Astrocyte (in vitro differentiated cells and primary cell): Measurements from ENCODE around the gene ADRA2C. TPM values are rescaled to one million over a fixed set of nuclear protein-coding genes. Genes with fewer than 3 reads are reported as not detected.

ENCODE experiments used
- DNase-seq: peaks from one replicate; pipeline ENCODE4 v3.0.0-alpha.2; 2010; ENCODE audit warnings: low read depth
- FAIRE-seq: peaks from 2 replicates; lab custom pipeline; 2011; peaks lifted over from hg19 to GRCh38; lab: Jason Lieb, UNC
- H2AFZ ChIP-seq: 2 replicates; pipeline ENCODE4 v1.6.0; 2012; ENCODE audit warnings: low read depth, low read length, inconsistent platforms
- H3K27ac ChIP-seq: 2 replicates; pipeline ENCODE4 v1.5.1; 2011; ENCODE audit warnings: low read depth, low read length, inconsistent platforms
- H3K27me3 ChIP-seq: 2 replicates; pipeline ENCODE4 v1.6.0; 2011; ENCODE audit warnings: low read length, inconsistent platforms; ENCODE audit not compliant: insufficient read depth
- H3K36me3 ChIP-seq: 2 replicates; pipeline ENCODE4 v1.5.1; 2011; ENCODE audit warnings: low read length, inconsistent platforms; ENCODE audit not compliant: insufficient read depth
- H3K4me1 ChIP-seq: 2 replicates; pipeline ENCODE4 v1.5.1; 2011; ENCODE audit warnings: low read length, inconsistent platforms; ENCODE audit not compliant: insufficient read depth
- H3K4me2 ChIP-seq: 2 replicates; pipeline ENCODE4 v1.6.0; 2012; ENCODE audit warnings: low read length, inconsistent platforms
- H3K4me3 ChIP-seq: 2 replicates; pipeline ENCODE4 v1.5.1; 2011; ENCODE audit warnings: low read depth, mild to moderate bottlenecking, low read length, inconsistent platforms; ENCODE audit not compliant: insufficient read depth
- H3K79me2 ChIP-seq: 2 replicates; pipeline ENCODE4 v1.6.0; 2012; ENCODE audit warnings: mild to moderate bottlenecking, low read length, inconsistent platforms; ENCODE audit not compliant: insufficient read depth
- H3K9ac ChIP-seq: 2 replicates; pipeline ENCODE4 v1.6.0; 2012; ENCODE audit warnings: mild to moderate bottlenecking, low read length, inconsistent platforms
- H3K9me3 ChIP-seq: 2 replicates; pipeline ENCODE4 v1.5.1; 2012; ENCODE audit warnings: low read depth, mild to moderate bottlenecking, low read length, inconsistent platforms; ENCODE audit not compliant: insufficient read depth
- H4K20me1 ChIP-seq: 2 replicates; pipeline ENCODE4 v1.6.0; 2012; ENCODE audit warnings: low read length, inconsistent platforms; ENCODE audit not compliant: insufficient read depth
- H3K27ac Mint-ChIP-seq: one replicate; pipeline ENCODE4 v1.8.0; 2021; ENCODE audit warnings: mild to moderate bottlenecking, mixed read lengths; ENCODE audit not compliant: unreplicated experiment
- H3K27me3 Mint-ChIP-seq: one replicate; pipeline ENCODE4 v1.8.0; 2021; ENCODE audit warnings: low read depth, mixed read lengths; ENCODE audit not compliant: unreplicated experiment
- H3K36me3 Mint-ChIP-seq: one replicate; pipeline ENCODE4 v1.8.0; 2021; ENCODE audit warnings: low read depth, mixed read lengths; ENCODE audit not compliant: unreplicated experiment
- H3K4me1 Mint-ChIP-seq: one replicate; pipeline ENCODE4 v1.8.0; 2021; ENCODE audit warnings: low read depth, mixed read lengths; ENCODE audit not compliant: unreplicated experiment
- H3K4me3 Mint-ChIP-seq: one replicate; pipeline ENCODE4 v1.8.0; 2021; ENCODE audit warnings: mild to moderate bottlenecking, moderate library complexity, mixed read lengths; ENCODE audit not compliant: unreplicated experiment
- H3K9me3 Mint-ChIP-seq: one replicate; pipeline ENCODE4 v1.8.0; 2021; ENCODE audit warnings: mild to moderate bottlenecking, mixed read lengths; ENCODE audit not compliant: unreplicated experiment
- EZH2 ChIP-seq: IDR thresholded peaks from 2 replicates; pipeline ENCODE4 v1.6.1; 2012; ENCODE audit warnings: mild to moderate bottlenecking, low read length, inconsistent platforms; ENCODE audit not compliant: insufficient read depth
- total RNA-seq: library from RNA; stranded (reverse); gene quantifications from 2 replicates; pipeline ENCODE4 v1.2.1, GENCODE V29; 2021
- TF ChIP-seq, protein P1 (sequence below): IDR thresholded peaks from 2 replicates; pipeline ENCODE4 v1.5.1; 2011; ENCODE audit warnings: low read depth, mild to moderate bottlenecking, inconsistent platforms, low read length, moderate library complexity; ENCODE audit not compliant: insufficient read depth

The ADRA2C gene
- total RNA-seq, 1 donor from 2014 or later, result 4.2 TPM

DNA sequence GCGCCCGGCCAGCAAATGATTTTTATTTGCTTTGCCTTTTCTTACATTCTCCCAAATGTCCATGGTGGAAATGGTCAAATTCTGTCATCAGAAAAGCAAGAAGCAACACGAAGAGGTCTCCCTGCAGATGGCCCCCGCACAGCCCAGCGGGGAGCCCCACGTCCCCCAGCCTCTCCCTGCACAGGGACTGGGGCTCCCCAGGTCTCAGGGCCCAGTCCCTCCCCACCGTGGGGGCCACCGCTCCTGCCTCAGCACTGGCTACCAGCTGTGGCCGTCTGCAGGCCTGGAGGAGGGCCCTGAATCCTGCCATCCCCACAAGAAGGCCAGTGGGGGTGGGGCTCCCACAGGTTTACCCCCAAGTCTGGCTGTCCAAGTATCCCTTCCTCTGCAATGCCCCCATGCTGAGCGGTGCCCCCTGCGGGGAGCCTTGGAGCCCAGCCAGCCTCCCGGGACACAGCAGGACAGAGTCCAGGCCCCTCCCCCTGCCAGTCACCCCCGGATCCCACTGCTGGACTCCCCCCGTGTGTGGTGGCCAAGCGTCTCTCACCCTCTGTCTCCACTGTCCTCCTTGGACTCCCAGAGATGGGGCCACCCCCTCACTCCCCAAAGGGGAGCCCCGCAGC is 38.2 kb upstream of the ADRA2C start:
- Histone ChIP-seq H2AFZ (no peak overlapping the region), H3K27me3 (peaks cover 16% of the 10 kb centered on the region), H3K9me3 (no peaks in the 10 kb centered on the region), H4K20me1 (no peaks in the 10 kb centered on the region), H3K4me1 (no peaks in the 10 kb centered on the region), H3K27ac (no peak overlapping the region), H3K79me2 (no peaks in the 10 kb centered on the region), H3K9ac (no peak overlapping the region), H3K4me3 (no peak overlapping the region), H3K4me2 (no peak overlapping the region), H3K36me3 (no peaks in the 10 kb centered on the region)
- H3K9me3 Mint-ChIP-seq, result no peaks in the 10 kb centered on the region
- no peaks in the 10 kb centered on the region for H3K36me3 Mint-ChIP-seq
- H3K27me3 Mint-ChIP-seq, result peaks cover 35% of the 10 kb centered on the region
- TF ChIP-seq, protein P1, sequence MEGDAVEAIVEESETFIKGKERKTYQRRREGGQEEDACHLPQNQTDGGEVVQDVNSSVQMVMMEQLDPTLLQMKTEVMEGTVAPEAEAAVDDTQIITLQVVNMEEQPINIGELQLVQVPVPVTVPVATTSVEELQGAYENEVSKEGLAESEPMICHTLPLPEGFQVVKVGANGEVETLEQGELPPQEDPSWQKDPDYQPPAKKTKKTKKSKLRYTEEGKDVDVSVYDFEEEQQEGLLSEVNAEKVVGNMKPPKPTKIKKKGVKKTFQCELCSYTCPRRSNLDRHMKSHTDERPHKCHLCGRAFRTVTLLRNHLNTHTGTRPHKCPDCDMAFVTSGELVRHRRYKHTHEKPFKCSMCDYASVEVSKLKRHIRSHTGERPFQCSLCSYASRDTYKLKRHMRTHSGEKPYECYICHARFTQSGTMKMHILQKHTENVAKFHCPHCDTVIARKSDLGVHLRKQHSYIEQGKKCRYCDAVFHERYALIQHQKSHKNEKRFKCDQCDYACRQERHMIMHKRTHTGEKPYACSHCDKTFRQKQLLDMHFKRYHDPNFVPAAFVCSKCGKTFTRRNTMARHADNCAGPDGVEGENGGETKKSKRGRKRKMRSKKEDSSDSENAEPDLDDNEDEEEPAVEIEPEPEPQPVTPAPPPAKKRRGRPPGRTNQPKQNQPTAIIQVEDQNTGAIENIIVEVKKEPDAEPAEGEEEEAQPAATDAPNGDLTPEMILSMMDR, result no peak
- no peak for TF ChIP-seq EZH2
- no peak overlapping the region for H3K27ac Mint-ChIP-seq
- no peaks in the 10 kb centered on the region for H3K4me1 Mint-ChIP-seq
- FAIRE-seq (no peak), DNase-seq (no peak)
- no peak overlapping the region for H3K4me3 Mint-ChIP-seq

DNA sequence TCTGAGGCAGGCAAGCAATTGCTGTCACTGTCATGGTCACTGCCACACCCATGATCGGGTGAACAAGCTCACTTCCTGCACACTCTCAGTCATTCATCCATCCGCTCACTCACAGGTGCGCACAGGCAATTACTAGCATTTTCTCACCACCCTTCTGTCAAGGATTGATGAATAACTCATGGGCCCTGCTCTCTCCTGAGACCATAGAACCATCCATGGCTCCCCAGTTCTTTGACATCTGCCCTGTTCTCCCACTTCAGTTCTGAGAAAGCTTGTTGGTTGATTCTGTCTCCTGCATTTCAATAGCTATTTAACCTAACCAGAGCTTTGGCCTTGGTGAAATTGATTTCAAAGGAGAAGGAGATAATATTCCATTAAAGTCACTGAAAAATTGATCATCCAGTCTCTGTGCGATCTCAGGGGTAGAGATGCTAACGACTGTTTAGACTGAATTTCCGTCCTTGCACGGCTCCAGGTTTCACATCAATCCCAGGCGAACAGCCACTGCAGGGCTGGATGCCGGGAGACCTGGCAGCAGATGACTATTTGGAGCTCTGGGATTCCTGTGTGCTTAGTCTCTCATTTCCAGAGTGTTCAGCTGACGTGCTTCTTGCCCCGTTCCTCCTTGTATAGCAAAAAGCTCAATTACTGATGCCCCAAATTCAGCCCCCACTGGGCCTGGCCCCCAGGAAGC is 36.9 kb upstream of the ADRA2C start:
- Mint-ChIP-seq H3K27me3 (peaks cover 33% of the 10 kb centered on the region), H3K36me3 (no peaks in the 10 kb centered on the region), H3K4me1 (no peaks in the 10 kb centered on the region), H3K27ac (peak overlapping the region; percentile 75), H3K9me3 (no peaks in the 10 kb centered on the region), H3K4me3 (no peak overlapping the region)
- no peak overlapping the region for H3K4me3 ChIP-seq
- no peaks in the 10 kb centered on the region for H3K4me1 ChIP-seq
- H3K36me3 ChIP-seq, result no peaks in the 10 kb centered on the region
- no peak overlapping the region for H3K4me2 ChIP-seq
- no peak overlapping the region for H3K27ac ChIP-seq
- no peak overlapping the region for H2AFZ ChIP-seq
- DNase-seq (peak; percentile 2), FAIRE-seq (no peak)
- no peaks in the 10 kb centered on the region for H3K9me3 ChIP-seq
- H3K79me2 ChIP-seq, result no peaks in the 10 kb centered on the region
- no peak for TF ChIP-seq EZH2
- TF ChIP-seq, protein P1, result no peak
- no peaks in the 10 kb centered on the region for H4K20me1 ChIP-seq
- H3K9ac ChIP-seq, result no peak overlapping the region
- H3K27me3 ChIP-seq, result peaks cover 13% of the 10 kb centered on the region

DNA sequence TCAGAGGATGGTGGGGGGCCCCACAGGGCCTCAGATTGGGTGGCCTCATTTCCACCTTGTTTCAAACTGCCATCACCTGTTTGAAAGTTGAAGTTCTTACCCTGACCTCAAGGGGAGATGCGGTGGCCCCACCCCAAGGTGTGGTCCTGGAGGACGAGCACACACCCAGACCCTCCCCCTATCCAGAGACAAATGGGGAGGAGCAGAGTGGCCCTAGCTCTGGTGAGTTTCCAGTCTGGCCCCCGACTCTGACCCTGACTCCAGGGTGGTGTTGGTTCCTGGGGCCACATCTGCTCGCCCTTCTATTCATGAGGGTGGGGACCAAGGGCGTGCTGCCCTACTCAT is 36.3 kb upstream of the ADRA2C start:
- Histone ChIP-seq H3K4me2 (no peak overlapping the region), H3K27me3 (peaks cover 7% of the 10 kb centered on the region), H4K20me1 (no peaks in the 10 kb centered on the region), H3K4me1 (no peaks in the 10 kb centered on the region), H3K9ac (no peak overlapping the region), H3K36me3 (no peaks in the 10 kb centered on the region), H3K79me2 (no peaks in the 10 kb centered on the region), H2AFZ (no peak overlapping the region), H3K27ac (no peak overlapping the region), H3K4me3 (no peak overlapping the region), H3K9me3 (no peaks in the 10 kb centered on the region)
- H3K27ac Mint-ChIP-seq, result peak overlapping the region; percentile 18
- DNase-seq, result no peak
- peaks cover 30% of the 10 kb centered on the region for H3K27me3 Mint-ChIP-seq
- H3K4me3 Mint-ChIP-seq, result no peak overlapping the region
- no peaks in the 10 kb centered on the region for H3K36me3 Mint-ChIP-seq
- FAIRE-seq, result no peak
- H3K4me1 Mint-ChIP-seq, result no peaks in the 10 kb centered on the region
- no peaks in the 10 kb centered on the region for H3K9me3 Mint-ChIP-seq
- TF ChIP-seq, protein P1, result no peak
- TF ChIP-seq EZH2, result no peak
